HG03354 (cell line): Measurements from ENCODE around the gene ASPHD2.

Experiments
- ATAC-seq: cut with Tn5 transposase; IDR thresholded peaks from one replicate; pipeline ENCODE4 v1.9.1; 2021; ENCODE audit warnings: mild to moderate bottlenecking; ENCODE audit not compliant: unreplicated experiment, poor library complexity, severe bottlenecking

ASPHD2 gene

GRCh38 chr22:26443901-26444690 lies 15.0 kb downstream of the ASPHD2 start:
- no peak for ATAC-seq

GRCh38 chr22:26444777-26445176 lies 15.7 kb downstream of the ASPHD2 start:
- no peak for ATAC-seq

- ATAC-seq = no peak
Observed at GRCh38 chr22:26445577-26446275, 16.7 kb downstream of the ASPHD2 start.

- ATAC-seq = no peak
Observed at GRCh38 chr22:26446808-26447515, 17.9 kb downstream of the ASPHD2 start.

- ATAC-seq = no peak
Observed at GRCh38 chr22:26447584-26448329, 18.7 kb downstream of the ASPHD2 start.

GRCh38 chr22:26448334-26448733 lies 19.3 kb downstream of the ASPHD2 start:
- no peak for ATAC-seq

- ATAC-seq = no peak
Observed at GRCh38 chr22:26448941-26449340, 19.9 kb downstream of the ASPHD2 start.

- ATAC-seq = no peak
Observed at GRCh38 chr22:26450453-26451185, 21.6 kb downstream of the ASPHD2 start.

- ATAC-seq = no peak
Observed at GRCh38 chr22:26452236-26453016, 23.4 kb downstream of the ASPHD2 start.

- no peak for ATAC-seq
Observed at GRCh38 chr22:26453216-26453615, 24.2 kb downstream of the ASPHD2 start.

GRCh38 chr22:26453812-26454500 lies 24.9 kb downstream of the ASPHD2 start:
- ATAC-seq = no peak

- ATAC-seq = no peak
Observed at GRCh38 chr22:26457661-26458272, 28.7 kb downstream of the ASPHD2 start.

- no peak for ATAC-seq
Observed at GRCh38 chr22:26460202-26460601, 31.1 kb downstream of the ASPHD2 start.

GRCh38 chr22:26461188-26461810 lies 32.2 kb downstream of the ASPHD2 start:
- ATAC-seq = no peak

GRCh38 chr22:26462051-26462450 lies 33.0 kb downstream of the ASPHD2 start:
- no peak for ATAC-seq

- no peak for ATAC-seq
Observed at GRCh38 chr22:26462641-26463040, 33.6 kb downstream of the ASPHD2 start.

- ATAC-seq = no peak
Observed at GRCh38 chr22:26463101-26463661, 34.1 kb downstream of the ASPHD2 start.
